ENCODE measurements around the gene PGA4. TPM values are rescaled to one million over a fixed set of nuclear protein-coding genes. Genes with fewer than 3 reads are reported as not detected.
"Not testable (repeated sequence)": the region's sequence is repeated elsewhere in the genome, so short reads cannot be mapped to it uniquely, and the experiment has no call there.

PGA4 gene
- polyA plus RNA-seq (2013, experiment 1 of 2; ENCODE audit: insufficient read length), result not detected
- not detected for polyA plus RNA-seq (2013, experiment 2 of 2; ENCODE audit: insufficient read length)

GRCh38 chr11:61222047-61222446, at the start of gene PGA4:
TSS of gene PGA4 (plus strand) at chr11:61222347. CDS start at chr11:61222401, 54 bp downstream.
- not testable (repeated sequence) for DNase-seq

- no peak for DNase-seq
Observed at GRCh38 chr11:61172356-61172755, 49.8 kb upstream of the PGA4 start.

- DNase-seq, result no peak
Observed at GRCh38 chr11:61172888-61173287, 49.3 kb upstream of the PGA4 start.

- DNase-seq, result peak; percentile 17
Observed at GRCh38 chr11:61173456-61173855, 48.7 kb upstream of the PGA4 start.

GRCh38 chr11:61174273-61174672, 47.9 kb upstream of the PGA4 start:
- no peak for DNase-seq

GRCh38 chr11:61174949-61175348, 47.2 kb upstream of the PGA4 start:
- DNase-seq, result no peak

GRCh38 chr11:61176446-61176845, 45.7 kb upstream of the PGA4 start:
- no peak for DNase-seq

GRCh38 chr11:61180205-61180604, 41.9 kb upstream of the PGA4 start:
- not testable (repeated sequence) for DNase-seq

GRCh38 chr11:61181489-61181888, 40.7 kb upstream of the PGA4 start:
- DNase-seq, result no peak

GRCh38 chr11:61183645-61184044, 38.5 kb upstream of the PGA4 start:
- no peak for DNase-seq

- no peak for DNase-seq
Observed at GRCh38 chr11:61186504-61186903, 35.6 kb upstream of the PGA4 start.

GRCh38 chr11:61187505-61188130, 34.5 kb upstream of the PGA4 start:
- peak; percentile 65 for DNase-seq

GRCh38 chr11:61189933-61190332, 32.2 kb upstream of the PGA4 start:
- no peak for DNase-seq

GRCh38 chr11:61193596-61193995, 28.6 kb upstream of the PGA4 start:
- DNase-seq, result no peak

GRCh38 chr11:61194169-61194671, 27.9 kb upstream of the PGA4 start:
- DNase-seq, result no peak

GRCh38 chr11:61194981-61195695, 27.0 kb upstream of the PGA4 start:
- no peak for DNase-seq

- DNase-seq, result no peak
Observed at GRCh38 chr11:61195719-61196118, 26.4 kb upstream of the PGA4 start.

- no peak for DNase-seq
Observed at GRCh38 chr11:61198361-61198760, 23.8 kb upstream of the PGA4 start.

GRCh38 chr11:61198948-61199523, 23.1 kb upstream of the PGA4 start:
- DNase-seq, result no peak

- DNase-seq, result no peak
Observed at GRCh38 chr11:61201476-61201875, 20.7 kb upstream of the PGA4 start.

- not testable (repeated sequence) for DNase-seq
Observed at GRCh38 chr11:61202950-61203746, 19.0 kb upstream of the PGA4 start, which contains the start of gene PGA3. TSS of gene PGA3 (plus strand) at chr11:61203515. CDS start at chr11:61203565, 50 bp downstream.

GRCh38 chr11:61203873-61204272, 18.3 kb upstream of the PGA4 start:
- not testable (repeated sequence) for DNase-seq
